Measurements from ENCODE around the gene SLC9C2.

SLC9C2 gene

DNA sequence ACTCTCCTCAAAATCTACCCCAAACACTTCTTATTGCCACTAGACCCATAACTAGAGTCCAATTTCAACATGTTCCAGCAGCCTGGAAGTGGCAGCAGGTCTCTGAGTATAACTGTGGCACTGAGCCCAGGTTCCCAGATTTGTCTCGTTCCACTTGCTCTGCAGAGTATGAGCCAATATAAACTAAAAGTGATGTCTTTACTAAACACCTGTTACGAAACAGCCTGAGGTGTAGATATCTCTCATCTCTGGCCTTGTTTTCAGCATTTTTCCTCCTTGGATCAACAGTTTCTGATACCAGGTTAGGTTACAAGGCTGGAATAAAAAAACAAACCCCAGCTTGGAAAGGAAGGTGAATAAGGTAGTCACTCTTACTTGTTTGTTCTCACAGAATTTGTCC, 150.9 kb downstream of the SLC9C2 start:
- no peaks in the 10 kb centered on the region for H3K27me3 ChIP-seq (ENCODE audit: control insufficient read depth, insufficient read depth, low read length)
- H3K9ac ChIP-seq (ENCODE audit: low read depth, low read length), result no peak overlapping the region
- H3K27ac ChIP-seq (ENCODE audit: low read depth, low read length), result no peak overlapping the region
- peaks cover 39% of the 10 kb centered on the region for H3K4me1 ChIP-seq (ENCODE audit: control insufficient read depth, insufficient read depth, low read length)
- H3K9me3 ChIP-seq (ENCODE audit: control insufficient read depth, insufficient read depth, low read length), result peaks cover 5% of the 10 kb centered on the region
- H3K36me3 ChIP-seq (ENCODE audit: control insufficient read depth, insufficient read depth, low read length), result peaks cover 4% of the 10 kb centered on the region; the same call in 1 of the 2 replicates
- H3K4me3 ChIP-seq (ENCODE audit: low read depth, low read length), result no peak overlapping the region
